Mesothelial cell of epicardium (in vitro differentiated cells): ENCODE measurements around the gene HSH2D. TPM values are rescaled to one million over a fixed set of nuclear protein-coding genes. Genes with fewer than 3 reads are reported as not detected.

Experiments
- DNase-seq, 2 experiments: peaks; one replicate each; pipeline ENCODE4 v3.0.0; 2021; ENCODE audit warnings: low spot score in 2 of 2; ENCODE audit not compliant: unreplicated experiment in 2 of 2
- H3K27ac Mint-ChIP-seq: 2 replicates; pipeline ENCODE4 v1.8.0; 2021; ENCODE audit warnings: mixed read lengths
- H3K27me3 Mint-ChIP-seq: 2 replicates; pipeline ENCODE4 v1.8.0; 2021; ENCODE audit warnings: low read depth, mixed read lengths
- H3K36me3 Mint-ChIP-seq: 2 replicates; pipeline ENCODE4 v1.8.0; 2021; ENCODE audit warnings: mixed read lengths
- H3K4me1 Mint-ChIP-seq: 2 replicates; pipeline ENCODE4 v1.8.0; 2021; ENCODE audit warnings: mixed read lengths
- H3K4me3 Mint-ChIP-seq: 2 replicates; pipeline ENCODE4 v1.8.0; 2021; ENCODE audit warnings: mild to moderate bottlenecking, moderate library complexity, mixed read lengths
- H3K9me3 Mint-ChIP-seq: 2 replicates; pipeline ENCODE4 v1.8.0; 2021; ENCODE audit warnings: mixed read lengths
- total RNA-seq: library from RNA; stranded (reverse); gene quantifications from 3 replicates; pipeline ENCODE4 v1.2.1, GENCODE V29; 2021
- TF ChIP-seq, protein P1 (sequence below): fragments of 200-600 bp; sonication (generic); IDR thresholded peaks from one replicate; pipeline ENCODE4 v1.5.0; 2021; ENCODE audit warnings: antibody characterized with exemption; ENCODE audit not compliant: unreplicated experiment

Gene HSH2D
- total RNA-seq, 1 donor from 2014 or later = 0.38 TPM

GRCh38 chr19:16142032-16142580 is 1.4 kb upstream of the HSH2D start:
- Mint-ChIP-seq H3K9me3 (no peaks in the 10 kb centered on the region), H3K4me1 (no peaks in the 10 kb centered on the region), H3K27me3 (peaks cover 3% of the 10 kb centered on the region)

GRCh38 chr19:16144216-16144581 is 714 bp downstream of the HSH2D start:
- DNase-seq = no peak
- no peaks in the 10 kb centered on the region for H3K9me3 Mint-ChIP-seq

More at GRCh38 chr19:16142032-16142580, 1.4 kb upstream of the HSH2D start:
- no peak for DNase-seq
- Mint-ChIP-seq H3K36me3 (no peaks in the 10 kb centered on the region), H3K27ac (no peak overlapping the region), H3K4me3 (no peak overlapping the region)
- TF ChIP-seq, protein P1, sequence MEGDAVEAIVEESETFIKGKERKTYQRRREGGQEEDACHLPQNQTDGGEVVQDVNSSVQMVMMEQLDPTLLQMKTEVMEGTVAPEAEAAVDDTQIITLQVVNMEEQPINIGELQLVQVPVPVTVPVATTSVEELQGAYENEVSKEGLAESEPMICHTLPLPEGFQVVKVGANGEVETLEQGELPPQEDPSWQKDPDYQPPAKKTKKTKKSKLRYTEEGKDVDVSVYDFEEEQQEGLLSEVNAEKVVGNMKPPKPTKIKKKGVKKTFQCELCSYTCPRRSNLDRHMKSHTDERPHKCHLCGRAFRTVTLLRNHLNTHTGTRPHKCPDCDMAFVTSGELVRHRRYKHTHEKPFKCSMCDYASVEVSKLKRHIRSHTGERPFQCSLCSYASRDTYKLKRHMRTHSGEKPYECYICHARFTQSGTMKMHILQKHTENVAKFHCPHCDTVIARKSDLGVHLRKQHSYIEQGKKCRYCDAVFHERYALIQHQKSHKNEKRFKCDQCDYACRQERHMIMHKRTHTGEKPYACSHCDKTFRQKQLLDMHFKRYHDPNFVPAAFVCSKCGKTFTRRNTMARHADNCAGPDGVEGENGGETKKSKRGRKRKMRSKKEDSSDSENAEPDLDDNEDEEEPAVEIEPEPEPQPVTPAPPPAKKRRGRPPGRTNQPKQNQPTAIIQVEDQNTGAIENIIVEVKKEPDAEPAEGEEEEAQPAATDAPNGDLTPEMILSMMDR = no peak

GRCh38 chr19:16146112-16146511 is 2.6 kb downstream of the HSH2D start:
- no peak for DNase-seq
- H3K9me3 Mint-ChIP-seq = no peaks in the 10 kb centered on the region
- H3K4me1 Mint-ChIP-seq = no peaks in the 10 kb centered on the region
- H3K36me3 Mint-ChIP-seq = no peaks in the 10 kb centered on the region
- no peak overlapping the region for H3K27ac Mint-ChIP-seq
- no peak overlapping the region for H3K4me3 Mint-ChIP-seq
- no peaks in the 10 kb centered on the region for H3K27me3 Mint-ChIP-seq
- TF ChIP-seq, protein P1 = no peak

More at GRCh38 chr19:16144216-16144581, 714 bp downstream of the HSH2D start:
- Mint-ChIP-seq H3K4me3 (no peak overlapping the region), H3K36me3 (no peaks in the 10 kb centered on the region), H3K27me3 (no peaks in the 10 kb centered on the region), H3K27ac (no peak overlapping the region), H3K4me1 (no peaks in the 10 kb centered on the region)
- TF ChIP-seq, protein P1 = no peak

GRCh38 chr19:16148443-16149229 is 5.2 kb downstream of the HSH2D start:
- Mint-ChIP-seq H3K27ac (no peak overlapping the region), H3K4me3 (no peak overlapping the region), H3K4me1 (no peaks in the 10 kb centered on the region), H3K27me3 (no peaks in the 10 kb centered on the region), H3K9me3 (no peaks in the 10 kb centered on the region), H3K36me3 (no peaks in the 10 kb centered on the region)
- DNase-seq = no peak
- TF ChIP-seq, protein P1 = no peak

DNA sequence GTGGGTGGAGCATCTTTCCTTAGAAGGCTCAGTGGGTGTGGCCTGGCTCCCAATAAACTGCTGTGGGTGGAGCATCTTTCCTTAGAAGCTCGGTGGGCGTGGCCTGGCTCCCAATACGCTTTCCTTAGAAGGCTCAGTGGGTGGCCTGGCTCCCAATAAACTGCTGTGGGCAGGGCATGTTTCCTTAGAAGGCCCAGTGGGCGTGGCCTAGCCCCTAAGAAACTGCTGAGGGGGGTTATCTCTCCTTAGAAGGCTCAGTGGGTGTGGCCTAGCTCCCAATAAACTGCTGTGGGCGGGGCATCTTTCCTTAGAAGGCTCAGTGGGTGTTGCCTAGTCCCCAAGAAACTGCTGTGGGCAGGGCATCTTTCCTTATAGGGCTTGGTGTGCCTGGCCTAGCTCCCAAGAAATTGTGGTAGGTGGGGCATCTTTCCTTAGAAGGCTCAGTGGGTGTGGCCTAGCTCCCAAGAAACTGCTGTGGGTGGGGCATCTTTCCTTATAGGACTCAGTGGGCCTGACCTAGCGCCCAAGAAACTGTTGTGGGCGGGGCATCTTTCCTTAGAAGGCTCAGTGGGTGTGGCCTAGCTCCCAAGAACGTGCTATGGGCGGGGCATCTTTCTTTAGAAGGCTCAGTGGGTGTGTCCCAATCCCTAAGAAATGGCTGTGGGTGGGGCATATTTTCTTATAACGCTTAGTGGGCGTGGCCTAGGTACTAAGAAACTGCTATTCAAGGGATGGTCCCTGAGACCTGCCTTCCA is 10.3 kb downstream of the HSH2D start:
- Mint-ChIP-seq H3K9me3 (no peaks in the 10 kb centered on the region), H3K36me3 (no peaks in the 10 kb centered on the region), H3K4me1 (no peaks in the 10 kb centered on the region), H3K4me3 (no peak overlapping the region), H3K27me3 (peaks cover 1% of the 10 kb centered on the region), H3K27ac (no peak overlapping the region)
- DNase-seq = no peak
- TF ChIP-seq, protein P1 = no peak
